Muscle of leg (tissue), 11 donors: ENCODE measurements around the gene RPS13. TPM values are rescaled to one million over a fixed set of nuclear protein-coding genes. Genes with fewer than 3 reads are reported as not detected.
A peak's percentile ranks its signal among the peaks of the same experiment; 100 is the strongest.
"Not testable (repeated sequence)": the region's sequence is repeated elsewhere in the genome, so short reads cannot be mapped to it uniquely, and the experiment has no call there.

Experiments
- DNase-seq: peaks from one replicate; pipeline ENCODE4 v3.0.0; 2013
- H3K27ac ChIP-seq: one replicate; pipeline ENCODE4 v1.5.1; 2013; ENCODE audit warnings: mild to moderate bottlenecking, low read length, control low read depth
- H3K27me3 ChIP-seq: one replicate; pipeline ENCODE4 v1.6.1; 2013; ENCODE audit warnings: low read length; ENCODE audit not compliant: control insufficient read depth, insufficient read depth
- H3K36me3 ChIP-seq: one replicate; pipeline ENCODE4 v1.6.1; 2013; ENCODE audit warnings: low read length; ENCODE audit not compliant: control insufficient read depth, insufficient read depth
- H3K4me1 ChIP-seq: one replicate; pipeline ENCODE4 v1.6.1; 2013; ENCODE audit warnings: low read length; ENCODE audit not compliant: control insufficient read depth, insufficient read depth
- H3K4me3 ChIP-seq: one replicate; pipeline ENCODE4 v1.5.1; 2013; ENCODE audit warnings: low read length, control low read depth
- H3K9me3 ChIP-seq: replicated peaks from 2 replicates; pipeline ENCODE4 v1.6.1; 2013; ENCODE audit warnings: low read depth, low read length; ENCODE audit not compliant: control insufficient read depth
- WGBS: methylation state at CpG from one replicate; pipeline ENCODE4 v1.1.5; 2013; ENCODE audit warnings: missing lambda C conversion rate; ENCODE audit not compliant: insufficient coverage; 5-methylcytosine and 5-hydroxymethylcytosine counted together
- polyA plus RNA-seq, 8 donors: library from polyadenylated mRNA; unstranded; fragments of 120-200 nt; gene quantifications; one replicate each; pipeline versions ENCODE4 v1.2.1 to v1.2.3, GENCODE V29; 2013; ENCODE audit warnings: inconsistent platforms in 1 of 8, low replicate concordance in 1 of 8; ENCODE audit not compliant: insufficient read length in 8 of 8, insufficient read depth in 1 of 8
- total RNA-seq: library from RNA; stranded (reverse); fragments of 120-200 nt; gene quantifications from one replicate; pipeline ENCODE4 v1.2.4, GENCODE V29; 2013

The RPS13 gene
- total and polyA plus RNA-seq, 9 donors: 1,791 to 2,263 (median 1,948) TPM

DNA sequence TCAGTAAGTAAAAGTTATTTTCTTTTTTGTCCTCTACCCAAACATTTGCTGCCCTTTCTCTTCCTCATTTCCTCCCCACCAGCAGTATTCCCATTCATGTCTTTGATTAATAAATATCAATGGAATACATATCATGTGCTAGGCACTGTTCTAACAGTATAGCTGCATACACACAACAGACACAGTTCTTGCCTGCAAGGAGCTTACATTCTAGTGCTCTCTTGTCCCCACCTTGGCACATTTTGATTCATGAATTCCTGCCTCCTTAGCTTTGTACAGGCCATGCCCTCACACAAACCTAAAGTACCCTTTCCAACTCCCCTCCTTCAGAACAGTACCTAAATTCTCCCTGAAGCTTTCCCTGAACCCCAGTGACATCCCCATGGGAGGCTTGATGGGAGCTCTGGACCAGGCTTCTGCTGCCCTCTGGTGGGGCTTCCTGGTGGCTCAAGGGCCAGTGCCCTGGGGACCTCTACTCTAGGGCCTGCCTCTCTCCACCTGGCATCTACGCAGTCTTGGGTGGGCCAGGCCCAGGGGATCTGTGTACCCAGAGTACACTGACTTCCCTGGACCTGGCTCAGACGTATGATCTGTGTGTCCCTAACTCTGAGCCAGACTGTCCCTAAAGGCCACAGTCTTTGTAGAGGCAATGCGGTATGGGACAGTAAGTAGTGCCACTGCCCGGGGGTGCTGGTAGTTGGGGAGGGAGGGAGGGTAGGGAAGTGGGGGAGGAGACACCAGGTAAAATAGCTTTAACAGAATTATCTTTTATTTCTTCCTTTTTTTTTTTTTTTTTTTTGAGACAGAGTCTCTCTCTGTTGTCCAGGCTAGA, 14.1 kb downstream of the RPS13 start:
- Histone ChIP-seq H3K4me1 (no peaks in the 10 kb centered on the region), H3K4me3 (no peak overlapping the region), H3K27me3 (no peaks in the 10 kb centered on the region), H3K9me3 (no peaks in the 10 kb centered on the region), H3K36me3 (no peaks in the 10 kb centered on the region), H3K27ac (no peak overlapping the region)
- 60% methylated on average over 1 of the region's 4 CpGs for WGBS
- DNase-seq: peak; percentile 18

DNA sequence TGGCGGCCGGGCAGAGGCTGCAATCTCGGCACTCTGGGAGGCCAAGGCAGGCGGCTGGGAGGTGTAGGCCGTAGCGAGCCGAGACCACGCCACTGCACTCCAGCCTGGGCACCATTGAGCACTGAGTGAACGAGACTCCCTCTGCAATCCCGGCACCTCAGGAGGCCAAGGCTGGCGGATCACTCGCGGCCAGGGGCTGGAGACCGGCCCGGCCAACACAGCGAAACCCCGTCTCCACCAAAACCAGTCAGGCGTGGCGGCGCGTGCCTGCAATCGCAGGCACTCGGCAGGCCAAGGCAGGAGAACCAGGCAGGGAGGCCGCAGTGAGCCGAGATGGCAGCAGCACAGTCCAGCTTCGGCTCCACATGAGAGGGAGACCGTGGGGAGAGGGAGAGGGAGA, 26.3 kb downstream of the RPS13 start:
- H3K4me3 ChIP-seq, H3K36me3 ChIP-seq, H3K27me3 ChIP-seq, H3K27ac ChIP-seq, H3K4me1 ChIP-seq, DNase-seq, H3K9me3 ChIP-seq: not testable (repeated sequence)
- WGBS: 97% methylated on average over 14 of the region's 27 CpGs

DNA sequence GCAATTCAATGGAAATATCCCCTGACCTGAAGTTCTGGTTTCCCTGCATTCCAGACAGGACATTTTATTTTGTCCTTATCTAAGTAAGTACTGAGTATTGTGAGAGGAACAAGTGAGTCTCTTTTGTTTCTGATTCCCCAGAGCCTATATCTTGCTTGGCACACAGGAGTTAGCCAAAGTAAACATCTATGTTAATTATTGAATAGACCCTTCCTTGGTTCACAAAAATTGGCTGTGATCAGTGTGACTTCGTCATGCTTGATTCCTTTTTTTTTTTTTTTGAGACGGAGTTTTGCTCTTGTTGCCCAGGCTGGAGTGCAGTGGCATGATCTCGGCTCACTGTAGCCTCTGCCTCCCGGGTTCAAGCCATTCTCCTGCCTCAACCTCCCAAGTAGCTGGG, 29.0 kb downstream of the RPS13 start:
- DNase-seq, H3K9me3 ChIP-seq, H3K27ac ChIP-seq, H3K27me3 ChIP-seq, H3K4me3 ChIP-seq, H3K36me3 ChIP-seq, H3K4me1 ChIP-seq: not testable (repeated sequence)
- WGBS: 69% methylated on average over 3 of the region's 4 CpGs

DNA sequence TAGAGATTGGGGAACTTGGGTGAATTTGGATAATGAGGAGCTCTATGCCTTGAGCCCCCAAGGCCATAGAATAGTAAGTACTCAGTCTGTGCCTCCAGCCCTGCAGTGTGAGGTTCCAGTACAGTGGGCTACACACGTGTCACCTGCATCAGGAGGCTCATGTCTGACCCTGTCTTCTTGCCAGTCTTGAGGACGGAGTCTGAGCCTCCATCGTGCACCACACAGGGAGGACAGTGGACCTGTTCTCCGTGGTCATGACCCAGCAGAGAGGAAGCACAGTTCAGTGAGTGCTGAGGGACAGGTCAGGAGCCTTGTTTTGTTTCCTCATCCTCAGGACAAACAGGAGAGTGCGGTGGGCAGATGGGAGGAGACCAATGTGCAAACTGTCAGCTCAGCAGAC, 30.8 kb downstream of the RPS13 start:
- H3K27me3 ChIP-seq: no peaks in the 10 kb centered on the region
- H3K36me3 ChIP-seq: no peaks in the 10 kb centered on the region
- no peak for DNase-seq
- no peaks in the 10 kb centered on the region for H3K9me3 ChIP-seq
- no peaks in the 10 kb centered on the region for H3K4me1 ChIP-seq
- H3K27ac ChIP-seq: no peak overlapping the region
- 75% methylated on average over 4 of the region's 5 CpGs for WGBS
- H3K4me3 ChIP-seq: no peak overlapping the region

DNA sequence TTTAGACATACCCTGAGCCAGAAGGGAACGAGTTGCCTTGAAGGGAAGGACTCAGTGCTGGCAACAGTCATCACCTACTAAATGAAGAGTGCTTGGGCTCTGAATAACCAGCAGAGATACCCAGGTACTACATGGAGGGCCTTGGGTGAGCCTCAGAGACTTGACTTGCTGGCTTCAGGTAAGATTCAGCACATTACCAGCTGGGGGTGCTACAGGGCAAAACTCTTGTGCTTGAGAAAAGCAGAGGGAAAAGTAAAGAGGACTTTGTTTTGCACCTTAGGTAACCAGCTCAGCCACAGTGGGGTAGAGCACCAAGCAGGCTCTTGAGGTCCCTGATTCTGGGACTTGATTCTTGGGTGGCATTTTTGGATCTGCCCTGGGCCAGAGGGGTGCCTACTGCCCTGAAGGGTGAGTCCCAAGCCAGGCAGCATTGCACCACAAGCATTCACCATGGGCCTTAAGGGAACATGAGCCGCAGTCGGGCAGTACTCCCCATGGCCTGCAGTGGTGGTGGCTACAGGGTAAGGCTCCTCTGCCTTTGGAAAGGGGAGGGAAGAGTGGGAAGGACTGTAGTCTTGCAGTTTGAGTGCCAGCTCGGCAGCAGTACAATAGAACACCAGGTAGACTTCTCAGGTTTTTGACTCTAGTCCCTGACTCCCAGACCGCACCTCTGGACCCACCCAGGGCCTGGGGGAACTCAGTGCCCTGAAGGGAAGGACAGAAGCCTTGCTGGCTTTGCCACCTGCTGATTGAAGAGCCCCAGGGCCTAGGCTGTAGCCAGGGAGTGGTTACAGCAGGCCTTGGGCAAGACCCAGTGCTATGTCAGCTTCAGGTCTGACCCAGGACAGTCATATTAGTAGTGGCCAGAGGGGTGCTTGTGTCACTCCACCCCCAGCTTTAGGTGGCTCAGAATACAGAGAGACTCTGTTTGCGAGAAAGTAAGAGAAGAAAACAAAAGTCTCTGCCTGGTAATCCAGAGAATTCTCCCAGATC, 40.5 kb downstream of the RPS13 start:
- no peak overlapping the region for H3K4me3 ChIP-seq
- 92% methylated on average over 2 of the region's 6 CpGs for WGBS
- H3K27ac ChIP-seq: no peak overlapping the region
- DNase-seq: no peak
- H3K9me3 ChIP-seq: no peaks in the 10 kb centered on the region
- H3K27me3 ChIP-seq: no peaks in the 10 kb centered on the region
- no peaks in the 10 kb centered on the region for H3K36me3 ChIP-seq
- no peaks in the 10 kb centered on the region for H3K4me1 ChIP-seq

DNA sequence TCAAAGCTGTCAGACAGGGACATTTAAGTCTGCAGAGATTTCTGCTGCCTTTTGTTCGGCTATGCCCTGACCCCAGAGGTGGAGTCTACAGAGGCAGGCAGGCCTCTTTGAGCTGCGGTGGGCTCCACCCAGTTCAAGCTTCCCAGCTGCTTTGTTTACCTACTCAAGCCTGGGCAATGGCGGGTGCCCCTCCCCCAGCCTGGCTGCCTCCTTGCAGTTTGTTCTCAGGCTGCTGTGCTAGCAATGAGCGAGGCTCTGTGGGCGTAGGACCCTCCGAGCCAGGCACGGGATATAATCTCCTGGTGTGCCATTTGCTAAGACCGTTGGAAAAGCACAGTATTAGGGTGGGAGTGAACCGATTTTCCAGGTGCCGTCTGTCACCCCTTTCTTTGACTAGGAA, 43.4 kb downstream of the RPS13 start:
- H3K9me3 ChIP-seq, DNase-seq, H3K27ac ChIP-seq, H3K27me3 ChIP-seq, H3K4me3 ChIP-seq, H3K4me1 ChIP-seq, H3K36me3 ChIP-seq: not testable (repeated sequence)
- 76% methylated on average over 3 of the region's 10 CpGs for WGBS

DNA sequence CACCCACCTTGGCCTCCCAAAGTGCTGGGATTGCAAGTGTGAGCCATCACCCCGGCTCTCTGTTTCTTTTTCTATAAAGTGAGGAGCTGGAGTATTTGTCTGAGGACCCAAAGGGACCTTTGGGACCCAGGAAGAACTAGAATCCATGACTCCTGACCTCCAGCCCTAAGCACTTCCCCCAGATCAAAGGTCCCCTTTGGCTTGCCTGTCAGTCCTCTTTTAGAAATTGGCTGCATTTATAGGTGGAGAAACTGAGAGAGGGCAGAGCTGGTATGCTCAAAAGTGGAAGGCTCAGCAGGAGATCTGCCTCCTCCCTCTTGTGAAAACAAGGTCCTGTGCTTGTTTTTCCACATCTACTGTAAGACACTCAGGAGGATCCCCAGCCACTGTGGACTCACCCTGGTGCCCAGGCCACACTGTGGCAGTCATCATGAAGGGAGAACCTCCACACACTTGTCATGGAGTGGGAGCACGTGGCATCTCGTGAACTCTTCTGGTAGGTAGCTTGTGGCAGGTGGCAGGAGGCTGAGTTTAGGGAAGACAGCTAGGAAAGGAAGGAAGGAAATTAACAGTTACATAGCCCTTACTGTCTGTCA, 50.9 kb downstream of the RPS13 start:
- no peaks in the 10 kb centered on the region for H3K9me3 ChIP-seq
- H3K4me1 ChIP-seq: no peaks in the 10 kb centered on the region
- WGBS: no CpG with 5 or more reads among the region's 3 CpGs
- no peaks in the 10 kb centered on the region for H3K27me3 ChIP-seq
- no peaks in the 10 kb centered on the region for H3K36me3 ChIP-seq
- no peak overlapping the region for H3K27ac ChIP-seq
- DNase-seq: no peak
- H3K4me3 ChIP-seq: no peak overlapping the region

DNA sequence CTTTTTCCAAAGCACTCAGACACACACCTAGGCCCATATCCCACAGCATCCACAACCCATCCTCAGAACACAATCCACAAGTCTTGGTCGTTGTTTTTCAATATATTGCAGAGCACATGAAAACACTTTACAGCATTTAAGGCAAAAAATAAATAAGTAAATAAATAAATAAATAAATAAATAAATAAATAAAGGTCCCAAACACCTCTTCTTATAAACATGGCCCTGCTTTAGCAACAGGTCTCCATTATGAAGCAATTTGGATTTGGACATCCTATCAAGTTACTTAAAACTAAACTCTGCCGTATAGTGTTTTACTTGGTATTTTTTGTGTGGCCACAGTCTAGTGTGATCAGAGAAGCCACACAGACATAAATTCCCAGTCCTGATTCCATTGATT, 52.5 kb downstream of the RPS13 start:
- Histone ChIP-seq H3K4me1 (no peaks in the 10 kb centered on the region), H3K27me3 (no peaks in the 10 kb centered on the region), H3K9me3 (no peaks in the 10 kb centered on the region), H3K36me3 (no peaks in the 10 kb centered on the region), H3K27ac (no peak overlapping the region), H3K4me3 (no peak overlapping the region)
- no peak for DNase-seq
- no CpG with 5 or more reads among the region's 2 CpGs for WGBS
